HG02870 (cell line): ENCODE measurements around the gene TRIM23.

ENCODE experiments used
- ATAC-seq: cut with Tn5 transposase; IDR thresholded peaks from one replicate; pipeline ENCODE4 v1.9.1; 2021; ENCODE audit warnings: mild to moderate bottlenecking, moderate library complexity; ENCODE audit not compliant: unreplicated experiment

The TRIM23 gene

DNA sequence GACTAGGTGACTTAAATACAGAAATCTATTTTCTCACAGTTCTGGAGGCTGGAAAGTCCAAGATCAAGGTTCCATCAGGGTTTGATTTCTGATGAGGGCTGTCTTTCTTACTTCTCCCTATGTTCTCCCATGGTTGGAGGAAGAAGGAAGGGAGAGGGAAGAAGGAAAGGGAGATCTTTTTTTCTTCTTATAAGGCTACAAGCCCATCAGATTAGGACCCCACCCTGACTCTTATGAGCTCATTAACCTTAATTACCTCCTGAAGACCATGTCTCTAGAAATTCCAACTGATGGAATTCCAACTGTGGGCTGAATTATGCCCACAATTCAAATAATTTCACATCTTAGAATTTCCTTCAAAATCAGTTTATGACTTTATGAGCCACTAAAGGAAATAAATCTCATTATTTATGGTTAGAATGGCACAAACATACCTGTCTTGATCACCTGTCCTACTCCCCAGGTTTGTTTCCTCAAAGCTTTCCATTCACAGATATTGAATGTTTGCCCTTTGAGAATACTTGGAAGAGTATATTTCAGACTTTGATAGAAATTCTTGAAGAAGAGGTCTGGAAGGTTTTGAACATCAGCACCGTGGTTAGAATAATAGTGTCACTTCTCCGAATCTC lies 53.4 kb downstream of the TRIM23 start:
- no peak for ATAC-seq

DNA sequence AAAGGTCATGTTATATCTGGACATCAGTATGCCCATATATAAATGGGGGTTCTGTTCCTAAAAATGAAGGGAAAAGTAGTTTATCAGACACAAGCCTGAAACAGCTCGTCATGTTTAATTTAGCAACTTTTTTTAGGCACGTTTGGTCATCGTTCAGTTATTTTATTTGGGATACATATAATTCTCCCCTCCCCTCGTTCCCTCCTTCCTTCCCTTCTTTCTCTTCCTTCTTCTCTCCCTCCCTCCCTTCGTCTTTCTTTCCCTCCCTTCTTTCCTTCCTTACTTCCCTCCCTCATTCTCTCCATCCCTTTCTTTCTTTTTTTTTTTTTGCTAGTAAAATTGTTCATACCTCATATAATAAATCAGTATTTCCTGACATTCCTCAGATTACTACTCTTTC lies 57.6 kb downstream of the TRIM23 start:
- ATAC-seq: no peak

DNA sequence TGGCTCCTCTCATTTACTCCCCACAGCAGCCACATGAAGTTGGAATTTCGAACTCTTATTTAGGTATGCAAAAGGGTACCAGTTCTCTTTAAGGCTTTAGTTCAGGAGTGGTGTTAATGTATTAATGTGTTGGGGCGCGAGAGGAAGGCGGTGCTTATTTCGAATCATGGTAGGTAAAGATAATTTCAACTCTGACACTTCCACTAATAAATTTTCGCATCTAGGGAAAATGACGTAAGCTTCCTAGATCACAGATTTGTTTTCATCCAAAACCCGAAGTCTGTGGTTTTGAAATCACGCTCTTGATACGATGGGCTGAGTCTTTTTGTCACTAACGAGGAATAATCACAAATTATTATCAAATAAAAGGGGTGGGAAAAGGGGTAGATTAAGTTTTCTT lies 60.4 kb downstream of the TRIM23 start:
- no peak for ATAC-seq

DNA sequence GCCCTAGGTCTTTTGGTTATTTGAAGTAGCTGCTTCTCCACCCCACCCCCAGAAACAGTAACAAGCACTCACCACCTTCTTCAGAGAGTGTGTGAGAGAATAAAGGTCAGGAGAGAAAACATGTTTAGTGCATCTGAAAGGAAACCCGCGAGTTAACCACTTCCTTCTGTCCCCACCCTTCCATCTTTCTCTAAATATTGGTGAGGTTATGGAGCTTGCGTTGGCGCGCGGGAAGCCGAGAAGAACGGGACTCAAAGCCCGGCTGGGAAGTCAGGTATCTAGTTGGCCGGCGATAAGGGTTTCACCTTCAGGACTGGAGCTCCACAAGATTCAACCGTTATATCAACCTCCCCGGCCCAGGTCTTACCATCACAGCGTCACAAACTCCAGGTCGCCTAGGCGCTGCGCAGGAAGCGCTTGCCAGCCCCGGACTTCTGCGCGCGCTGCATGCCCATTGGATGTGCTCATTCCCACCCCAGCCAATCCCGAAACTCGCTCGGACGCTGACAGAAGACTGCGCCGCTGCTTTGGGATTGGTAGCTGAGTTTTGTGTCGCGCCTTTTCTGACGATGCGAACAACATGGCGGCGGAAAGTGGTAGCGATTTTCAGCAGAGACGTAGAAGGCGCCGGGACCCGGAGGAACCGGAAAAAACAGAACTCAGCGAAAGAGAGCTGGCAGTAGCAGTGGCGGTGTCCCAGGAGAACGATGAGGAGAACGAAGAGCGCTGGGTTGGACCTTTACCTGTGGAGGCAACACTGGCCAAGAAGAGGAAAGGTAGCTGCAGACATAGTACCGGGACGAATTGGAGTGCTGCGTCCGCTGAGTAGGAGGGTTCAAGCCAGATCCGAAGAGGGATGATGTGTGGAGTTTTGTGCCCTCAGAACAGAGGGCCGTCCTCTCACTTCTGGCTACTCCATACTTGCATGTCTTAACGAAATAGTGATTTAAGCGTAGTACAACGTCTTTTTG lies 61.1 kb downstream of the TRIM23 start, which contains the start of the genes CENPK and PPWD1:
CENPK (minus strand) TSS at position 438 of the 971 bp plus-strand sequence. CDS start 8,261 bp downstream, outside the sequence.
PPWD1 (plus strand) TSS at position 566 of the 971 bp plus-strand sequence; CDS start at position 581, 15 bp downstream.
- ATAC-seq: peak; percentile 98

DNA sequence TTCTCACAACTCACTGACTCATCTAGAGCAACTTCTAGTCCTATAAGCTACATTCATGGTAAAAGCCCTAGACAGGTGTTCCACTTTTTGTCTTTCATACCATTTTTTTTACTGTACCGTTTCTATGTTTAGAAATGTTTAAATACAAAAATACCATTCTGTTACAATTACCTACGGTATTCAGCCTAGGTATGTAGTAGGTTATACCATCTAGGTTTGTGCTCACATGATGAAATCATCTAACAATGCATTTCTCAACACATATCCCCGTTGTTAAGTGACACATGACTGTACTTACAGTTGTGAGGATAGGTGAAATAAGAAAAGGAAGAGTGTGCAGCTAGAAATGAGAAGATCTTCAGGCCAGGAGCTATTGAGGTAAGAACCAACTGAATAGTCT lies 67.4 kb downstream of the TRIM23 start:
- no peak for ATAC-seq

DNA sequence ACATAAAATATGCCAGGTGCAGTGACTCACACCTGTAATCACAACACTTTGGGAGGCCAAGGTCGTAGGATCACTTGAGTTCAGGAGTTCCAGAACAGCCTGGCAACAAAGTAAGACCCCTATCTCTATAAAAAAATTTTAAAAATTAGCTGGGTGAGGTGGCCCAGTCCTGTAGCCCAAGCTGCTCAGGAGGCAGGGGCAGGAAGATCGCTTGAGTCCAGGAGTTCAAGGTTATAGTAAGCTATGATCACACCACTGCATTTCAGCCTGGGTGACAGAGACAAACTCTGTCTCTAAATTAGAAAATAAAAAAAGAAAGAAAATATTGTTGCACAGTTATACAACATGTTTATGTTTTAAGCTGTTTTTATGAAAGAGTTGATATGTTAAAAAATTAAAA lies 68.0 kb downstream of the TRIM23 start:
- no peak for ATAC-seq

DNA sequence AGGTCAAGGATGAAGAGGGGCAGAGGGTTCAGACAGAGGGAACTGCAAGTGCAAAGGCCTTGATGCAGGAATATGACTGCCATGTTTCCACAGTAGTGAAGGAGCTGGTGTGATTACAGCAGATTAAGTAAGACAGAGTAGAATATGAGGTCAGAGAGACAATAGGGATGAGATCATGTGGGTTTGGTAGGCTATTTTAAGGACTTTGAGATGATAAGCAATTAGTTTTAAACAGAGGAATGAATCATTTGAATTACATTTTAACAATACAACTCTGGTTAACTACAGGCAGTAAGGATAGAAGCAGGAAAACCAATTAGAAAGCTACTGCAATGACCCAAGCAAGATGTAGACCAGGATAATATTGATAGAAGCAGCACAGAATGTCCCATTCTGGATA lies 68.8 kb downstream of the TRIM23 start:
- no peak for ATAC-seq

DNA sequence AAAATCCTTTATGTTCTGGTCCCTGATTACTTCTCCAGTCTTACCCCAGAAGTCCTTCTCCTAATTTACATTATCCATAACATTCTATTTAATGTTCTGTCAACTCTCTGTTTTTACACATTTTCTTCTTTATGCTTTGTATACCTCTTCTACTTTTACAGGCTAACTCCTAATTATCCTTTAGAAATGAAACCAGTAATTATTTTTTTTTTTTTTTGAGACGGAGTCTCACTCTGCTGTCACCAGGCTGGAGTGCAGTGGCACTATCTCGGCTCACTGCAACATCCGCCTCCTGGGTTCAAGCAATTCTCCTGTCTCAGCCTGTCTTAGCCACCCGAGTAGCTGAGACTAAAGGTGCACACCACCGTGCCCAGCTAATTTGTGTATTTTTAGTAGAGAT lies 70.2 kb downstream of the TRIM23 start:
- ATAC-seq: no peak

DNA sequence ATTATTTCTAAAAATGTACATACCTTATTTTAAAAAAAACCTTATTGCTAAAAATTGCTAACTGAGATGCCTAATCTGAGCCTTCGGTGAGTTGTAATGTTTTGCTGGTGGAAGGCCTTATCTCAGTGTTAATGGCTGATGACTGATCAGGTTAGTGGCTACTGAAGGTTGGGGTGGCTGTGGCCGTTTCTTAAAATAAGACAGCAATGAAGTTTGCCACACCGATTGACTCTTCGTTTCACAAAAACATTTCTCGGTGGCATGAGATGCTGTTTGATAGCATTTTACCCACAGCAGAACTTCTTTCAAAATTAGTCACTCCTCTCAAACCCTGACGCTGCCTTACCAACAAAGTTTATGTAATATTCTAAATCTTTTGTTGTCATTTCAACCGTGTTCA lies 75.9 kb downstream of the TRIM23 start:
- ATAC-seq: no peak

DNA sequence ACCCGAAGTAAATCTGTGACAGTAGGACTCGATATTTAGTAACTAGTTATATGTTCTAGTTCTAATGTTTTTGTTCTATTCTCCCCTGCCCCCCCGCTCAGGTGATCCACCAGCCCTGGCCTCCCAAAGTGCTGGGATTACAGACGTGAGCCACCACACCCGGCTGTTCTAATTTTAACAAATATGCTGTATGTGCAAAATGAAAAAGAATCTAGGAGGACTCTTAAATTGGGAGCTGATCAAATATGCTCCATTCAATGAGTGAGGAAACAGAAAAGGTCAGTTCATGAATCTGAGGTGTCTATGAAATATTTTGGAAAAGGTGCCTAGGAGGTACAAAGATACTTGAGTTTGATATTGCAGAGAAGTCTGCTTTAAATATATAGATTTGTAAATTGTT lies 78.0 kb downstream of the TRIM23 start:
- ATAC-seq: no peak

DNA sequence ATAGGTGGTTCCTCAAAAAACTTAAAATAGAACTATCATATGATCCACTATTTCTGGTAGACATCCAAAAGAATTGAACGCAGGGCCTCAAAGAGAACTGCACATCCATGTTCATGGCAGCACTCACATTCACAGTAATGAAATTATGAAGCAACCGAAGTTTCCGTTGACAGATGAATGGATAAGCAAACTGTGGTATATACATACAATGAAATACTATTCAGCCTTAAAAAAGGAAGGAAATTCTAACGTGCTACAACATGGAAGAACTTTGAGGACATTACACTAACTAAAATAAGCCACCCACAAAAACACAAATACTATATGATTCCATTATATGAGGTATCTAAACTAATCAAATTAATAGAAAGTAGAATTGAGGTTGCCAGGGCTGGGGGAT lies 79.7 kb downstream of the TRIM23 start:
- ATAC-seq: no peak

DNA sequence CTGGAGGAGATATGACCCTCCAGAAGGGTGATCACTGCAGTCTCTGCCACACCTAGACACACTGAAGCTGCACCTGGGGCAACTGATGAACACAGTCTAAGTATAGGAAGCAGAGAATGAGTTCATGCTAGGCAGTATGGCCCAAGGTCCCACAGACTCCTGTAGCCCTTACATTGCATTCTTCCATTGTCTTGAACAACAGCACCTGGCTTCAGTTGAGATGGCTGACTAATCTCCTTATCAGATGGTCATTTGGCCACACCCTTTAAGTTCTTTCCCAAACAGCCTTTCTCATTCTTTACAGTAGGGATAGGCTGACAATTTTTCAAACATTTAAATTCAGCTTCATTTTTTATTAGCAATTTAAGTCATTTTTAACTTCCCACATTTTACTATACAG lies 84.3 kb downstream of the TRIM23 start:
- ATAC-seq: no peak
